Stimulated activated CD4-positive, alpha-beta T cell treated with anti-CD3 and anti-CD28 coated beads, Interleukin-12 subunit alpha, Interleukin-12 subunit beta, amount 100 ng/mL, for 4 hours (primary cell): ENCODE results near the gene ATP6V1G3.
"Not testable (repeated sequence)": the region's sequence is repeated elsewhere in the genome, so short reads cannot be mapped to it uniquely, and the experiment has no call there.

Experiments used
- DNase-seq: peaks from one replicate; pipeline ENCODE4 v3.0.0-alpha.2; 2020

ATP6V1G3 gene, protein sequence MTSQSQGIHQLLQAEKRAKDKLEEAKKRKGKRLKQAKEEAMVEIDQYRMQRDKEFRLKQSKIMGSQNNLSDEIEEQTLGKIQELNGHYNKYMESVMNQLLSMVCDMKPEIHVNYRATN

DNA sequence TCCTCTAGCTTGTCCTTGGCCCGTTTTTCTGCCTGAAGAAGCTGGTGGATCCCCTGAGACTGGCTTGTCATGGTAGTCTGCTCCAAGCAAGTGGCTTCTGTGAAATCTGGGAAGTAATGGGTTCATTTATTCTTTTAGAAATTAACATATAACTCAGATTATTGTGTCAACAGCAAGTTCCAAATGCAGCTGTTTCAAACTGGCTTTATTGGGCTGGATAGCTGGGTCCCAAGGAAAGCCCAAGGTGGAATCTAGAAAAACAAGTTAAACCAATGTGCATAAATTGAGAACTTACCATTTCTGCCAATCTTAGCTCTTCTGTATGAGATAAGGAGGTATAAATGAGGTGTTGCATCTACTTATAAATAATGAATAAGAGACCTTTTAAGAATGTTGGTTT is at the start of gene ATP6V1G3:
ATP6V1G3 (minus strand) TSS at position 101 of the 400 bp plus-strand sequence; CDS start at position 71, 30 bp downstream.
- DNase-seq: no peak

DNA sequence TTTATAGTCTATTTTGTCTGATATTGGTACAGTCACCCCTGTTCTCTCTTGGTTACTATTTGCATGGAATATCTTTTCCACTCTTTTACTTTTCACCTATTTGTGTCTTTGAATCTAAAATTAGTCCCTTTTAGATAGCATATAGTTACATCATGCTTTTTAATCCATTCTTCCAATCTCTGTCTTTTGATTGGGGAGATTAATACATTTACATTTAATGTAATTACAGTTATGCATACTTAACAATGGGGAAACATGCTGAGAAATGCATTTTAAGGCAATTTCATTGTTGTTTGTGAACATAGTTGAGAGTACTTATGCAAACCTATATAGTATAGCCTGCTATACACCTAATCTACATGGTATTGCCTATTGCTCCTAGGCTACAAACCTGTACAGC is 48.4 kb upstream of the ATP6V1G3 start:
- DNase-seq: no peak

DNA sequence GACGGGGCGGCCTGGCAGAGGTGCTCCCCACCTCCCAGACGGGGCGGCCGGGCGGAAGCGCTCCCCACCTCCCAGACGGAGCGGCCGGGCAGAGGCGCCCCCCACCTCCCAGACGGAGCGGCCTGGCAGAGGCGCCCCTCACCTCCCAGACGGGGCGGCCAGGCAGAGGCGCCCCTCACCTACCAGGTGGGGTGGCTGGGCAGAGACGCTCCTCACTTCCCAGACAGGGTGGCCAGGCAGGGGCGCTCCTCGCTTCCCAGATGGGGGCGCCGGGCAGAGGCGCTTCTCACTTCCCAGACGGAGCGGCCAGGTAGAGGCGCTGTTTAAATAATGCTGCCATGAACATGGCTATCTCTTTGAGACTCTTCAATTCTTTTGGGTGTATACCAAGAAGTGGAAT is 43.7 kb upstream of the ATP6V1G3 start:
- no peak for DNase-seq

DNA sequence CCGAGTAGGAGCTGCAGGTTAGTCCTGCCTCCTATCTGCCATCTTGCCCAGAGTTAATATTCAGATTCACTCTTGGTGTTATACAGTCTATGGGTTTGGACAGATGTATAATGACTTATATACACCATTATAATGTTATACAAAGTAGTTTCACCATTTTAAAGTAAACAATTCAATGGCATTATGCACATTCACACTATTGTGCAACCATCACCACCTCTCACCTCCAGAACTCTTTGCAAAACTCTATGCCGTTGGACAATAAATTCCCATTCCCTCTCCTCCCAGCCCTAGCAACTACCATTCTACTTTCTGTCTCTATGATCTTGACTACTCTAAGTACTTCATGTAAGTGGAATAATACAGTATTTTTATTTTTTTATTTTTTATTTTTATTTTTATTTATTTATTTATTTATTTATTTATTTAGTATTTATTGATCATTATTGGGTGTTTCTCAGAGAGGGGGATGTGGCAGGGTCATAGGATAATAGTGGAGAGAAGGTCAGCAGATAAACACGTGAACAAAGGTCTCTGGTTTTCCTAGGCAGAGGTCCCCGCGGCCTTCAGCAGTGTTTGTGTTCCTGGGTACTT is 42.8 kb upstream of the ATP6V1G3 start:
- not testable (repeated sequence) for DNase-seq

DNA sequence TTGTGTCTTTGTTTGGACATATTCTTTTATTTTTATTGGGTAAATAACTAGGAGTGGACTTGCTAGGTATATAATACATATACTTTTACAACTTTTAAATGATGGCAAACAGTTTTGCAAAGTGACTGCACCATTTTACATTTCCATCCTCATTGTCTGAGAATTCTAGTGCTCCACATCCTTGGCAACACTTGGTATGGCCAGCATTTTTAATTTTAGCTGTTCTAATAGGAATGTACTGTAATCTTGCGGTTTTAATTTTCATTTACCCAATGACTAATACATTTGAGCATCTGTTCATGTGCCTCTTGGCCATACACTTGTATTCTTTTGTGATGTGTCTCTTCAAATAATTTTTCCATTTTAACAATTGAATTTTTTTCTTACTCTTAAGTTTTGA is 37.0 kb upstream of the ATP6V1G3 start:
- DNase-seq: no peak

DNA sequence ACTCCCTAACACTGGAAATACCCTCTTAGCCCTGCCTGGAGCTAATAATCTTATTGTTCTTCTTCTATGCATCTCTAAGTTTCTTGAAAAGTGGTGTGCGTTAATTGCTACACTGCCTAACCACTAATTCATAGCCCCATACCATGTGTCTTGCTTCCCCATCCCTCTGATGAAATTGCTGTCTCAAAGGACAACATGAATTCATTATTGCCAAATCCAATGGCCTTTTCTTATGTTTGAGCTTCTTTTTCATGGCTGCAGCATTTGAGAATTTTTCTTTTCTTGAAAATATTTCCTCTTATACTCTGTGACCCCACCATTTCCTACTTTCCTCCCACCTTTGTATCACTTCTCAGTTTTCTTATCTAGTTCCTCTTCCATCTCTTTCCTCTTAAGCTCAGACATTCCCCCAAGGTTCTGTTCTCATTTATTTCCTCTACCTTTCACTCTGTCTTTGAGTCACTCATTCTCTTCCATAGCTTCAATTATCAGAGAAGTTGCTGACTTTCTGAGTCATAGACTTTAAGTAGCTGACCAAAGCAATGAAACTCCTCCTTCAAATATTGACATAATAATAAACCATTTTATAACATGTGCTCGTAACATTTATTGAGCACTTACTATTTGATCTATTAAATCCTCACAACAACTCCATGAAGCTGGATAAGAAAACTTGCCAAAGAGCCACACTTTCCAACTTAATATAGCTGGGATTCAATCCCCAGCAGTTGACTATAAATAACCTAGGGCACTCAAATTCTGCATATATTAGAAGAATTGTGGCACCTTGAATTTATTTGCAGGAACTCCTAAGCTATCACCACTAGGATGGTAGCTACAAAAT is 35.5 kb upstream of the ATP6V1G3 start:
- DNase-seq: no peak

DNA sequence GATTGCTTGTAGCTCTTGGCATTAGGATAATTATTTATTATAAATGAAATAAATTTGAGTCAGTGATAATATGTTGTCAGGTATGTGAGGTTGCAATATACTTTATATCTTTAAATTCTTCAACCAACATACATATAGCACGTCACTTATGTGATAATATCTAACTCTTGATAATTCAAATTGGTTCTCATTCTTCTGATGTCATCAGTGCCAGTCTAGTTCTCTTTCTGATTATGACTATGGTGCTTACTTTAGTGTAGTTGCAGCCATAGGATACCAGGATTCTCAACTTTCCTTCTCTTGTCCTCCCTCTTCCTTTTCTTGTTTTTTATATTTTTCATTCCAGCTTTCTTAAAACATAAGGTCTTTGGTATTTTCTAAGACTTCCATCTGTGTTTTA is 34.8 kb upstream of the ATP6V1G3 start:
- DNase-seq: no peak

DNA sequence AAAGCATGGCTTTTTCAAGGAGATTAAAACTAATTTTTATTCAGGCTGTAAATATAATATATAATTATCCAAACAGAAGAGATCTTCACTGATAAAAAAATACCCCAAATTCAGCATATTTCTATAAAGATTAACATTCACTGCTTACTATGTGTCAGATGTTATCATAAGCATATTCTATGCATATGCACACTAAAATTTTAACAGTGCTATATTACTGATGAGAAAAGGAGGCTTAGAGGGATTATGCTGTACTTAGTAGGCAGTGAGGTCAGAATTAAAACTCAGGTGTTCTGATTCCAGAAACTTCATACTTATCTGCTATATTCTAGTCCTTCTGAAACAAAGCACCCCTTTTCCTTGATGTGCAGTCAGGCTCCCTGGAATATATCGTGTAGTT is 33.8 kb upstream of the ATP6V1G3 start:
- no peak for DNase-seq

DNA sequence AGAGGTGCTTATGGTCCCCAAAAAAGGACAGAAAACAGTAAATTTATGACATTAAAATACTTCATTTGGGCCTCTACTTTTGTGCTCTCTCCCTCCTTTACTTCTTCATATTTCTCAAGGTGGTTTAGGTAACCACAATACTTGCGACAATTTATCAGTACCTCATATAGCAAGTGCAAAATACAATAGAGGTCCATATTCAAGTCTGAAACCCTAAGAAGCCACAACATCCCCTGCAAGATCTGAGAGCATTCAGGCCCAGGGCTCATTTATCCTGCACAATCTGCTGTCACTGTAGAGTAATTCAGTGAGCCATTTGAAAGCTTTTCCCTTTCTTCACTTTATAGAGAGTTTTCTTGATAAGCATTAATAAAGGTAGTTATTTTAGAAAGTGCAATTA is 24.2 kb upstream of the ATP6V1G3 start:
- no peak for DNase-seq

DNA sequence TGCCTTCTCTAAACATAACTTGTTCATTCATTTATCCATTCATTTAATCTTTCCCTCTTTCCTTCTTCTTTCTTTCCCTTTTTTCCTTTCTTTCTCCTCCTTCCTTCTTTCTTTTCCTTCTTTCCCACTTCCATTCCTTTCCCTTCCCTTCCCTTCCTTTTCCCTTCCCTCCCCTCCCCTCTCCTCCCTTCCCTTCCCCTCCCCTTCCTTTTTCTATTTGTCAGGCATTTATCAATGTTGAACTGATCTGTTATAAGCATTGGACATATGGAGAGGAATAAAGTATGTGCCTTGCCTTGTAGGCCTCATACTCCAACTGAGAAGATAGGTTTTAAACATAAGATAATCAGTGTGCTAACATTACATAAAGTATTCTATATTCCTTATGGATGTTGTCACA is 23.7 kb upstream of the ATP6V1G3 start:
- DNase-seq: no peak

DNA sequence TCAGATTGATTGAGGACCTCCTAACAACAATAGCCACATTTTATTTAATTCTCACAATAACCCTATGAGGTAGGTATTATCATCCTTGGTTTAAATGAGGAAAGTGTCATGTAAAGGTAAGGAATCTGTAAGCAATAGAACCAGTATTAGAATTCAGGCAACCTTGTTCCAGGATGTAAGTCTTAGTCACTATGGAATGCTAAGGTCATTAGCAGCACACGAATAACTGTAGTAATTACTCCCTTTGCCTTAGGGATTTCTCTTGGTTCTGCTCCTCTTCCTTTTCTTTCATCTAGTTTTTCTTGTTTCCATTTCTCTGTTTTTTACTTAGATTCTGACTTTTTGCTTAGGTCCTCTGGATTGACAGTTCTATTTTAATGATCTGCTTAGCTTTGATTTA is 23.1 kb upstream of the ATP6V1G3 start:
- DNase-seq: no peak

DNA sequence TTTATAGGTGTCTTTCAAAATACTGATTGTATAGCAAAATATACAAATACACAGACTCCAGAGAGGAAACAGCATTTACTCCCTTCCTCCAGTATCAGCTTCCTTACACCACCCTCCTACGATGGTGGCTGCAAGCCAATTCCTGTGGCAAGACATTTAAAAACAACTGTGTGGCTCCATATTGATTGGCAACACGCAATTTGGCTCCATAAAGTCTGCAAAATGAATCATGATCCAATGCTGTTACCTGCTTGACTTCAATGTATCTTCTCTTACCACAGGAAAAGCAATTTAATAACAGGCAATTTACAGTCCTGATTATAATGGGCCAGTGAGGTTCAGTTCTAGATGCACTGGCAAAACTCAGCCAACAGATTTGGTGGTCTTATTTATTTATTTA is 19.7 kb upstream of the ATP6V1G3 start:
- no peak for DNase-seq

DNA sequence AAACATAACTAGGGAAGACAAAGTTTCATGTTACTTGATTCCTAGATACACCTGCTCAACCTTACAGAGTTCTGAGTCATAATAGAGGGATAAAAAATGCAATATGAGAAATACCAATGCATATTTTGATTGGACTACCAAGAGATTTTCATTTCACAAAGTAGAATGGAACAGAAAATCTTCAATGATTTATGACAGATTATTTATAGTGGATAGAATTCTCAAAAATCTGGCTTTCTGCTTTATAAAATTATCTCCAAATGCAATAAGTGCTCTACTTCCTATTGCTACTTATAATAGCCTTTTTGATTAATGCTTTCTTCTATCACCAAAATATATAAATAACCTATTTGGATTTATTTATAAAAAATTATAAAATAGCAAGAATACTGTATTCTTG is 18.9 kb upstream of the ATP6V1G3 start:
- no peak for DNase-seq

DNA sequence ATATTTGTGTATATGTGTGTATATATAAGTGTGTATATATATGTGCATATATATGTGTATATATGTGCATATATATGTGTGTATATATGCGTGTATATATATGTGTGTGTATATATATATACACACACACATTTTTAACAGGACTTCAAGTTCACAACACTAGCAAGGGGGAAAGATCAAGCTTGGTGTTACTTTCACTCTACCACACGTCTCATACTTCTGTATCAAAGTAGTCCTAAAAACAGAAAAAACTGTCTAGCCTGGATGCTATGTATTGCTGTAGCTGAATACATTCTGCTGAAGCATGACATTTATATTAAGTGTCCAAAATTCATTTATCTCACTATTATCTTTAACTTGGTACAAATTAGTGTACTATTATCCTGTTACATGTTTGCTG is 17.9 kb upstream of the ATP6V1G3 start:
- DNase-seq: no peak

DNA sequence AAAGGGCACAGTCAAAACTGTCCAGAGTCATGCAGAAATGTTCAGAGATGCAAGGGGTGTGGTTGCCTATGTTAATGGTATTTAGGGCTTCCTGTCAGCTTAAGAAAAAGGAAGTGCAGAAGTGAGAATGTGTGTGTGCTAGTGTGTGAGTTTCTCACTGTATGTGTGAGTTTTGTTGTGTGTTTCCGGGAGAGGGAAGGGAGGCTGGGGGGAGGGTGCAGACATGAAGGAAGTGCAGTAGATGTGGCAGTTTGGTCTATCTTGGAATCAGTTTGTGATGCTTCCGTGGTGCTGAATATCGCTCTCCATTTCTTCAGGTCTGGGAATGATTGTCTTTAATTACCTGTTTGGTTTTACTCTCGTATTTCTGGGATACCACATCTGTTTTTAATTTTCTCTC is 16.5 kb upstream of the ATP6V1G3 start:
- DNase-seq: peak; percentile 15

DNA sequence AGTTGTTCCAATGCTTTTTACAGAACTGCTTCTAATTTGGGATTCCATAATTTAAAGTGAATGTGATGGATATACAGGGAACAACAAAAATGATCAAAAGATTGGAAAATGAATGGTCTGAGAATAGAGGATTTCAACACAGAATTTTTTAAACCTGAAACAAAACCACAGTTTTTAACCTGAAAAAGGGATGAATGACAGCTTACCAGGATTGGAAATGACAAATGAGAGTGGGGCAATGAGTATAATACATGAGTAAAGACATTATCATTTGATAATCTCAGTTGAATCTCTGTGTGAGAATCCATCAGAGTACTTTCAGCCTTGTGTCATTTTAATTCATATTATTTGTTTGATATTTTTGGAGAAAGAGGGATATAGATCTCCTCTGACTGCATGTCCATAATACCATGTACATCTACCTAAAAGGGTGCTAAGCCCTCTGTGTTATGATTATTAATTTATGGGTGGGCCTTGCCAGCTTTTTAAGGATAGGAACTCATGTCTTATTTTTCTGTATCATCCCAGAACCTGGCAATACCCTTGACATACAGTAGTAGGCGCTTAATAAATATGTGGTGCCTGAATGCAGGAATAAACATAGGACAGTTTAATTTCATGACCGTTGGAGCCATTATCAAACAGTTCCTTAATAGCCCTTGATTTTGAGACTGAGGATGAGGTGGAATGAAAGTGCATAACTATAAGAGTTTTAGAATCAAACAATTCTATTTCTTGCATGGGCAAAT is 12.4 kb upstream of the ATP6V1G3 start:
- DNase-seq: no peak

DNA sequence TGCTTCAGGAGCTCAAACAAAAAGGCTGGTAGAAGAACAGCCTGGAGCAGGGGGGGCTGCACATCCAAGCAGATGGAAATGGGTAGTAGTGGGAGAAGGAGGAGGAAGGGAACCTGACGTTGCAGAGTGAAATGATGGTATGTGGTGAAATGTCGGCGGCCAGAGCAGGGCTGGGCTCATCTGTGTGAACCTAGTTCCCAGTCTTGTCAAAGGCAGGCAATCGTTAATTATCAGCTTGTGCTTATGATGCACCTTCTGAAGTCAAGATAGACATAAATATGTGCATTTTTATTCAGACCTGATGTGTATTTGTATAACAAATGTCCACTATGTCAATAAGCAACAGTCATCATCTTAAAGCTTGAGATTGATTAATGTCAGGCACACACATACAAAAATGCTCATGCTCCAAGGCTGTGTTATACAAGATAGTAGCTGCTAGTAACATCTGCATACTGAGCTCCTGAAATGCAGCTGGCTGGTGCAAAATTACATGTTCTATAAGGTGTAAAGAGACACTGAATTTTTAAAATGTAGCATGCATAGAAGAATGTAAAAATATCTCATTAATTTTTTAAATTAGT is 10.6 kb upstream of the ATP6V1G3 start:
- no peak for DNase-seq

DNA sequence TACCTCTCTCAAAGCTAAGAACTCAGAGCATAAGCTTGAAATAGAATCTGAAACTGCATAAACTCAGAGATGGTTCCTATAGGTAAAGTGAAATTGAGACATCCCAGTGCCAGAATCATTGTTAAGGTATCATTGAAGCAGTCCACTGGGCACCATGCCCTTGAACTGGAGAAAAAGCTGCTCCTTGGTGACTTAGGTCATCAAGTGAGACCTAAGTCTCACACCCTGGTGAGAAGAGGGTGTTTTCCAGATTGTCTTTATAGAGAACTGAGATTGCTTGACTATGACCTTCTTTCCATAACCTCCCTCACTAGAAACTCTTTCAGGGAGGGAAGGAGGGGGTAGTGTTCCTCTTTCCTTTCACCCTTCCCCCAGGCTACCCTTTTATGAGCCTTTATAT is 9.4 kb upstream of the ATP6V1G3 start:
- no peak for DNase-seq

DNA sequence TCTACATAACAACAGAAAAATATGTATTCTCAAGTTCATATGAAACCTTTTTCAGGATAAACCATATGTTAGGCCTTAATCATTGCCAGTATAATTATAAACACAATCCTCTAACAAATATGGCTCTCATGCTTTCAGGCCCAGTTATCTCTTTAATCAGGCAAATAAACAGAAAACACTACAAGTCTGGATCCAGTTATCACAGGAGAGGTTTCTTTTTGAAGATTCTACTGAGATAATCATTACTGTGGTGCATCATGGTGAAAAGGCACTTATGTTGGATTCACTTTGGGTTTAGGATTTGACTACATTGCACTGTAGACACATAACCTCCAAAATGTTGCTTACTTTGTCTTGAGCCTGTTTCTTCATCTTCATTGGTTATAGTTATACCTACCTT is 8.4 kb upstream of the ATP6V1G3 start:
- DNase-seq: no peak

DNA sequence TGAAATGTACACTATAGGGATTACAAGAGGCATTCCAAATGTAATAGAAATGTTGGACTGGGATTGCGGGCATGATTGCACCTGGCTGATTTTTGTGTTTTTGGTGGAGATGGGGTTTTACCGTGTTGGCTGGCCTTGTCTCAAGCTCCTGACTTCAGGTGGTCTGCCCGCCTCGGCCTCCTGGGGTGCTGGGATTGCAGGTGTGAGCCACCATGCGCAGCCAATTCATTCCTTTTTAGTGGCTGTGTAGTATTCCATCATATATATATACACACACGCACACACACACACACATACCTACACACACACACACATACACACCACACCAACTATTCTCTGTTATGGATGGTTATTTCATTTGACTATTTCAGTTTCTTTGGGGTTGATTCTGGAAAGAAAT is 4.7 kb upstream of the ATP6V1G3 start:
- no peak for DNase-seq

DNA sequence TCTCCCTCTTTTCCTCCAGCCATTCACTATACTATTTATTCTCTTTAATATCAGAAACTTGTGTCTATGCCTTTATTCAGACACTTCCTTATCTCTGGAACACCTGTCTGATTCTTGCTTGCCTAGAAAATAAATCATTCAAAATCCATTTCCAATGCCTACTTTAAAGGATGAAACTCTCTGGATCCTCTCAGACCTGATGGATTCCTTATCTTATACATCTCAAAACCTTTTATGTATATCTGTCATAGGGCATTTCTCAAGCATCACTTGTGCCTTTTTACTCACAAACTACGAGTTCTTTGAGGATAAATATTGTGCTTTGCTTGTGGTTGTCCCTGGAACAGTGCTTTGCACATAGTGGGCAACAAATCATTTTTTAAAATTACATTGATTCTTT is 3.8 kb upstream of the ATP6V1G3 start:
- no peak for DNase-seq

DNA sequence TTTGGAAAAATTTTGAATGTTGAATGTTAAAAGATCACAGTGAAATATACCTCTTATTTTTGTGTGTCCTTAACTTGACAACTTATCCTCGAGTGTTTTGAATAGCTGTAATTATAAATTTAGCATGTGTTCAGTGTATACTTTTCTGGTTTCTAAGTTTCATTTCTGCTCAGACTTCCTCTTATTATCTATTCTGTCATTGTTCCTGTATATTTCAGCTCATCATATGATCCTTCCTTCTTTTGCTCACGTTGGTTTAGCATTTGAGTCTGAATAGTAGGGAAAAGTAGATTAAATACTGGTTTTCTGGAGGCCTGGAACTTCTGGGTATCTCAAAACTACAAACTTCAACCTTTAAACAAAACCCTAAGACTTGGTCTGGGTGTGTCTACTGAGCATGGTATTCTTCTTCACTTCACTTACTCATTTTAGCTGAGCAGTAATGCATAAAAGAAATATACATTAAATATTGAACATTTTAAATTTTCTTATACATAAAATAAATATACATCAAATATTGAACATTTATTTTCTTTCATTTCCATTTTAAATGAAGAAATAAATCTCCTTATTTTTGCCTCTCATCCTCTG is 3.3 kb upstream of the ATP6V1G3 start:
- no peak for DNase-seq

DNA sequence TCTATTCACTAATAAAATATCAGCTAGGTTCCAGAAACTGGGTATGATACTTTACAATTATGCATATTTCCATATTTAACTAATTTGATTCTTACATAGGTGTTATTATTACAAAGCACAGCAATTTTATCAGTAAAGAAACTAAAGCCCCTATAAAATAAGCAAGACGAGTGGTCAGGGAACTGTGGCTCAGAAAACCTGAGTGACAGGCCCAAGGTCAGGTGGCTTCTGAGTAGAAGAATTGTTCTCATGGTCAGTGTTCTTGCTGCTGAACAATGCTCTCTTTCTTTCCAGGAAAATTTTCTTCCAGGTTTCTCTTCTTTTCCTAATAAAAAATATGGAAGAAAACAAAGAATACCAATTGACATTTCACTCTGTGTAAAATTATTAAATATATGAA is 2.2 kb upstream of the ATP6V1G3 start:
- no peak for DNase-seq
